Upper lobe of left lung (tissue), 6 donors: ENCODE measurements around the gene PHPT1. TPM values are rescaled to one million over a fixed set of nuclear protein-coding genes. Genes with fewer than 3 reads are reported as not detected.

ENCODE experiments used
- ATAC-seq, 2 donors: fragments of 200-7000 bp; cut with Tn5 transposase; one replicate each; pipeline ENCODE4 v1.9.1; 2022; ENCODE audit warnings: mild to moderate bottlenecking in 2 of 2, moderate library complexity in 2 of 2; ENCODE audit not compliant: low FRiP score in 2 of 2
- DNase-seq, 2 donors: peaks; one replicate each; pipeline ENCODE4 v3.0.0-alpha.2; 2019 to 2020
- H3K27ac ChIP-seq, 4 donors: fragments of 200-600 bp; sonication (generic); one replicate each; pipeline ENCODE4 v1.5.1; 2016 to 2019
- H3K27me3 ChIP-seq, 4 donors: fragments of 200-600 bp; sonication (generic); one replicate each; pipeline ENCODE4 v1.5.1; 2017 to 2019
- H3K36me3 ChIP-seq, 4 donors: fragments of 200-600 bp; sonication (generic); one replicate each; pipeline ENCODE4 v1.5.1; 2016 to 2019
- H3K4me1 ChIP-seq, 4 donors: fragments of 200-600 bp; sonication (generic); one replicate each; pipeline ENCODE4 v1.5.1; 2018 to 2019
- H3K4me3 ChIP-seq, 4 donors: fragments of 200-600 bp; sonication (generic); one replicate each; pipeline ENCODE4 v1.5.1; 2017 to 2019; ENCODE audit warnings: mild to moderate bottlenecking in 2 of 4, moderate library complexity in 1 of 4
- H3K9me3 ChIP-seq, 4 donors: fragments of 200-600 bp; sonication (generic); one replicate each; pipeline ENCODE4 v1.5.1; 2018 to 2019
- EP300 ChIP-seq, 4 donors: sonication (generic); formaldehyde crosslinking; IDR thresholded peaks; one replicate each; pipeline ENCODE4 v1.5.1; 2017; ENCODE audit warnings: antibody characterized with exemption in 4 of 4, control low read depth in 2 of 4
- POLR2A ChIP-seq, 4 donors: fragments of 450-650 bp; IDR thresholded peaks; one replicate each; pipeline ENCODE4 v1.5.1; 2016 to 2017; ENCODE audit warnings: antibody characterized with exemption in 4 of 4, mild to moderate bottlenecking in 2 of 4
- POLR2AphosphoS5 ChIP-seq, 2 donors: sonication (generic); formaldehyde crosslinking; IDR thresholded peaks; one replicate each; pipeline ENCODE4 v1.5.1; 2017; ENCODE audit warnings: antibody characterized with exemption in 2 of 2
- WGBS, 2 donors: methylation state at CpG; one replicate each; pipeline ENCODE4 v1.1.5; 2017 to 2018; 5-methylcytosine and 5-hydroxymethylcytosine counted together
- total RNA-seq, 6 donors: library from RNA; depleted of rRNA in 4 of 6; stranded (reverse); fragments of >200 nt in 4 of 6; gene quantifications; one replicate each; pipeline versions ENCODE4 v1.1.0 to v1.2.1, GENCODE V29; 2016 to 2021
- TF ChIP-seq, protein P1 (sequence below), 6 experiments: fragments of 450-650 bp in 4 of 6; fragments of 200-600 bp in 2 of 6; sonication (generic) in 2 of 6; IDR thresholded peaks; one replicate each; pipeline ENCODE4 v1.5.1; 2016 to 2019; ENCODE audit warnings: antibody characterized with exemption in 6 of 6
- donor health status: DM: no; HTN: no; CAD: no; lungs with moderate emphysema.
- donor health status: DM: no; HTN: yes; CAD: no; lungs with severe emphysema.

The PHPT1 gene
- total RNA-seq, 6 donors from 2014 or later: 51.3 to 135 (median 64.1) TPM

- ATAC-seq: no peak
- no peak overlapping the region for H3K4me3 ChIP-seq
Observed at GRCh38 chr9:136845465-136846260, 3.5 kb upstream of the PHPT1 start.

GRCh38 chr9:136846376-136847087 is 2.7 kb upstream of the PHPT1 start:
- Histone ChIP-seq H3K36me3 (peaks cover 0 to 13% (median 7%) of the 10 kb centered on the region in 4 donors), H3K27ac (no peak overlapping the region), H3K9me3 (no peaks in the 10 kb centered on the region), H3K4me3 (peak overlapping the region in 3 of 4 donors; percentile 56 to 88 (median 64)), H3K4me1 (peaks cover 63 to 84% (median 70%) of the 10 kb centered on the region in 4 donors), H3K27me3 (peaks cover 0 to 39% (median 38%) of the 10 kb centered on the region in 4 donors)
- TF ChIP-seq POLR2A (IDR thresholded peaks at IDR 0.05) (no peak), POLR2AphosphoS5 (IDR thresholded peaks at IDR 0.05) (no peak), EP300 (IDR thresholded peaks at IDR 0.05) (no peak)
- TF ChIP-seq, protein P1, sequence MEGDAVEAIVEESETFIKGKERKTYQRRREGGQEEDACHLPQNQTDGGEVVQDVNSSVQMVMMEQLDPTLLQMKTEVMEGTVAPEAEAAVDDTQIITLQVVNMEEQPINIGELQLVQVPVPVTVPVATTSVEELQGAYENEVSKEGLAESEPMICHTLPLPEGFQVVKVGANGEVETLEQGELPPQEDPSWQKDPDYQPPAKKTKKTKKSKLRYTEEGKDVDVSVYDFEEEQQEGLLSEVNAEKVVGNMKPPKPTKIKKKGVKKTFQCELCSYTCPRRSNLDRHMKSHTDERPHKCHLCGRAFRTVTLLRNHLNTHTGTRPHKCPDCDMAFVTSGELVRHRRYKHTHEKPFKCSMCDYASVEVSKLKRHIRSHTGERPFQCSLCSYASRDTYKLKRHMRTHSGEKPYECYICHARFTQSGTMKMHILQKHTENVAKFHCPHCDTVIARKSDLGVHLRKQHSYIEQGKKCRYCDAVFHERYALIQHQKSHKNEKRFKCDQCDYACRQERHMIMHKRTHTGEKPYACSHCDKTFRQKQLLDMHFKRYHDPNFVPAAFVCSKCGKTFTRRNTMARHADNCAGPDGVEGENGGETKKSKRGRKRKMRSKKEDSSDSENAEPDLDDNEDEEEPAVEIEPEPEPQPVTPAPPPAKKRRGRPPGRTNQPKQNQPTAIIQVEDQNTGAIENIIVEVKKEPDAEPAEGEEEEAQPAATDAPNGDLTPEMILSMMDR (IDR thresholded peaks at IDR 0.05): no peak
- DNase-seq (no peak), ATAC-seq (no peak)
- WGBS, 2 donors: 14 to 20% methylated on average over 21 to 60 of the region's 98 CpGs

More at GRCh38 chr9:136845465-136846260, 3.5 kb upstream of the PHPT1 start:
- 48% methylated on average over 20 of the region's 102 CpGs; no CpG with 5 or more reads in 1 of the 2 donors for WGBS, 2 donors
- Histone ChIP-seq H3K27ac (no peak overlapping the region), H3K9me3 (no peaks in the 10 kb centered on the region), H3K27me3 (peaks cover 0 to 39% (median 38%) of the 10 kb centered on the region in 4 donors), H3K4me1 (peaks cover 63 to 86% (median 71%) of the 10 kb centered on the region in 4 donors), H3K36me3 (peaks cover 0 to 13% (median 5%) of the 10 kb centered on the region in 4 donors)
- TF ChIP-seq POLR2AphosphoS5 (IDR thresholded peaks at IDR 0.05): no peak
- TF ChIP-seq, protein P1 (IDR thresholded peaks at IDR 0.05): no peak
- peak in 1 of 2 donors; percentile 86 for DNase-seq

GRCh38 chr9:136847088-136847825 is 2.0 kb upstream of the PHPT1 start:
- Histone ChIP-seq H3K27ac (peak overlapping the region in 3 of 4 donors; percentile 87 to 89 (median 88)), H3K4me3 (peak overlapping the region; percentile 56 to 94 (median 76)), H3K4me1 (peaks cover 59 to 77% (median 64%) of the 10 kb centered on the region in 4 donors), H3K27me3 (peaks cover 0 to 39% (median 38%) of the 10 kb centered on the region in 4 donors), H3K9me3 (no peaks in the 10 kb centered on the region), H3K36me3 (peaks cover 0 to 14% (median 8%) of the 10 kb centered on the region in 4 donors)
- 5 to 13% methylated on average over 9 to 19 of the region's 75 CpGs for WGBS, 2 donors
- TF ChIP-seq EP300 (IDR thresholded peaks at IDR 0.05) (no peak), POLR2A (IDR thresholded peaks at IDR 0.05) (no peak), POLR2AphosphoS5 (IDR thresholded peaks at IDR 0.05) (no peak)
- TF ChIP-seq, protein P1 (IDR thresholded peaks at IDR 0.05): no peak
- peak in 1 of 2 donors; percentile 69 for ATAC-seq
- peak; percentile 57 to 93 for DNase-seq

DNA sequence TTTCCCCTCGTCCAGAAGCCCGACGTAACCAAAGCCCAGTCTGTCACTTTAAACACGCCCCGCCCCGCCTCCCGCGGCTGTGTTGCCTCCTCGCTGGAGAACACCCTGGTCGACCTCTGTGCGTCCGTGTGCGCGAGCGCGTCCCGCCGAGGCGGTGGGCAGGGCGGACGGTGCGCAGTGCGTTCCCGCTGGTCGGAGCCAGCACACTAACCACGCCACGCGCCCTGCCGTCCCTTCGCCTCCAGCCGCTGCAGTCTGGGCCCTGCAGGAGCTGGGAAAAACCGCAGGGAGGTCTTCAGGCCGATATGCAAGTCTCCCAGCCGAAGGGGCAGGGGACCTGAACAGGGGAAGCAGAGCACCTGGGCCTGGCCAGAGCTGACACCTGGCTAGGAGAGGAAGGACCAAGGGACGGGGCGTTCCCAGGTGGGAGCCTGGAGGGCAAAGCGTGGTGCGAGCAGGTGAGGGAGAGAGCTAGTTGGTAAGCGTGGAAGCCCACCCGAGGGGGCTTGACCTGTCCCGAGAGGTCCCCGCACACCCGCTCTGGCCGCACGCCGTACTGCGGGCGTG is 1.3 kb upstream of the PHPT1 start:
- H3K36me3 ChIP-seq: peaks cover 0 to 14% (median 8%) of the 10 kb centered on the region in 4 donors
- H3K4me1 ChIP-seq: peaks cover 53 to 70% (median 57%) of the 10 kb centered on the region in 4 donors
- H3K4me3 ChIP-seq: peak overlapping the region; percentile 56 to 94 (median 76)
- peaks cover 0 to 39% (median 38%) of the 10 kb centered on the region in 4 donors for H3K27me3 ChIP-seq
- no peaks in the 10 kb centered on the region for H3K9me3 ChIP-seq
- DNase-seq: peak; percentile 89 to 97
- peak; percentile 73 to 78 for ATAC-seq
- WGBS, 2 donors: 0 to 2% methylated on average over 9 to 45 of the region's 48 CpGs
- peak overlapping the region; percentile 78 to 89 (median 88) for H3K27ac ChIP-seq
- peak in 3 of 4 donors; percentile 34 to 78 (median 35) for TF ChIP-seq POLR2A (IDR thresholded peaks at IDR 0.05)
- TF ChIP-seq EP300 (IDR thresholded peaks at IDR 0.05): no peak
- TF ChIP-seq, protein P1 (IDR thresholded peaks at IDR 0.05): peak in 1 of 6 experiments; percentile 11
- TF ChIP-seq POLR2AphosphoS5 (IDR thresholded peaks at IDR 0.05): peak; percentile 55 to 83
